Measurements from ENCODE around the gene PCDHGA1.
"Not testable (repeated sequence)": the region's sequence is repeated elsewhere in the genome, so short reads cannot be mapped to it uniquely, and the experiment has no call there.

Gene PCDHGA1

DNA sequence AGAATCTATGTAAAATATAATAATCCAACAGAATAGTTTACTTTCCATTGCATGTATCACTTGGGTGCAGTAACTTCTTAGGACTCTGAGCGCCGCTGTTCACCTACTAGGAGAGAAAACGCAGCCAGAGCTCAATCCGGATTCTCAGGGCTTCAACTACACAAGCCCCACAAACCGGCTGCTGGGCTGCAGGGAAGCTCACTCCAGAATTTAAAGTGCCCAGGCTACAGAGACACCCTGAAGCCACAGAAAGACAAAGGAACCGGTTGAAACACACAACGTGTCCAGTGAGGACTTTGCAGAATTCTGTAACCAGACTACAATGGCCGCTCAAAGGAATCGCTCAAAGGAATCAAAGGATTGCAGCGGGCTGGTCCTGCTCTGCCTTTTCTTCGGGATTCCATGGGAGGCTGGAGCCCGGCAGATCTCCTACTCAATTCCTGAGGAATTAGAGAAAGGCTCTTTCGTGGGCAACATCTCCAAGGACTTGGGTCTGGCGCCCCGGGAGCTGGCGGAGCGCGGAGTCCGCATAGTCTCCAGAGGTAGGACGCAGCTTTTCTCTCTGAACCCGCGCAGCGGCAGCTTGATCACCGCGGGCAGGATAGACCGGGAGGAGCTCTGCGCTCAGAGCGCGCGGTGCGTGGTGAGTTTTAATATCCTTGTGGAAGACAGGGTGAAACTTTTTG is 82.7 kb downstream of the PCDHGA1 start, which contains the start of gene PCDHGA10:
Gene PCDHGA10, plus strand, starts transcription at position 134 of the 686 bp plus-strand sequence. Its CDS starts 189 bp downstream, at position 323.
- peak; percentile 58 to 61 for DNase-seq

DNA sequence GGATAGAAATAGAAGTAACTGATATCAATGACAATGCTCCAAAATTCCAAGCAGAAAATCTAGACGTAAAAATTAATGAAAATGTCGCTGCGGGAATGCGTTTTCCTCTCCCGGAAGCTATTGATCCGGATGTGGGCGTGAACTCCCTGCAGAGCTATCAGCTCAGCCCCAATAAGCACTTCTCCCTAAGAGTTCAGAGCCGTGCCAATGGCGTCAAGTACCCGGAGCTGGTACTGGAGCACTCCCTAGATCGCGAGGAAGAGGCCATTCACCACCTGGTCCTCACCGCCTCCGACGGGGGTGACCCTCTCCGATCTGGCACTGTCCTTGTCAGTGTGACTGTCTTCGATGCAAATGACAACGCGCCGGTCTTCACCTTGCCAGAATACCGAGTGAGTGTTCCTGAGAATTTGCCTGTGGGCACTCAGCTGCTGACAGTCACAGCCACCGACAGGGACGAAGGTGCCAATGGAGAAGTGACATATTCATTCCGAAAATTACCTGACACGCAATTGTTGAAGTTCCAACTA is 83.3 kb downstream of the PCDHGA1 start:
- no peak for DNase-seq

DNA sequence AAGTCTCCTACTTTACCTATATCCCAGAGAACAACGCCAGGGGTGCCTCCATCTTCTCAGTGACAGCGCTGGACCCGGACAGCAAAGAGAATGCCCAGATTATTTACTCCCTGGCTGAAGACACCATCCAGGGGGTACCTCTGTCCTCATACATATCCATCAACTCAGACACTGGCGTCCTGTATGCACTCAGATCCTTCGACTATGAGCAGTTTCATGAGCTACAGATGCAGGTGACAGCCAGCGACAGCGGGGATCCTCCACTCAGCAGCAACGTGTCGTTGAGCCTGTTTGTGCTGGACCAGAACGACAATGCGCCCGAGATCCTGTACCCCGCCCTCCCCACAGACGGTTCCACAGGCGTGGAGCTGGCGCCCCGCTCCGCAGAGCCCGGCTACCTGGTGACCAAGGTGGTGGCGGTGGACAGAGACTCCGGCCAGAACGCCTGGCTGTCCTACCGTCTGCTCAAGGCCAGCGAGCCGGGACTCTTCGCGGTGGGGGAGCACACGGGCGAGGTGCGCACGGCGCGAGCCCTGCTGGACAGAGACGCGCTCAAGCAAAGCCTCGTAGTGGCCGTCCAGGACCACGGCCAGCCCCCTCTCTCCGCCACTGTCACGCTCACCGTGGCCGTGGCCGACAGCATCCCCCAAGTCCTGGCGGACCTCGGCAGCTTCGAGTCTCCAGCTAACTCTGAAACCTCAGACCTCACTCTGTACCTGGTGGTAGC is 84.4 kb downstream of the PCDHGA1 start:
- DNase-seq = not testable (repeated sequence)

DNA sequence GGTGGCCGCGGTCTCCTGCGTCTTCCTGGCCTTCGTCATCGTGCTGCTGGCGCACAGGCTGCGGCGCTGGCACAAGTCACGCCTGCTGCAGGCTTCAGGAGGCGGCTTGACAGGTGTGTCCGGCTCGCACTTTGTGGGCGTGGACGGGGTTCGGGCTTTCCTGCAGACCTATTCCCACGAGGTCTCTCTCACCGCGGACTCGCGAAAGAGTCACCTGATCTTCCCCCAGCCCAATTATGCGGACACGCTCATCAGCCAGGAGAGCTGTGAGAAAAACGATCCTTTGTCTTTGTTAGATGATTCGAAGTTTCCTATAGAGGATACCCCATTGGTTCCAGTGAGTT is 84.9 kb downstream of the PCDHGA1 start:
- DNase-seq = not testable (repeated sequence)

DNA sequence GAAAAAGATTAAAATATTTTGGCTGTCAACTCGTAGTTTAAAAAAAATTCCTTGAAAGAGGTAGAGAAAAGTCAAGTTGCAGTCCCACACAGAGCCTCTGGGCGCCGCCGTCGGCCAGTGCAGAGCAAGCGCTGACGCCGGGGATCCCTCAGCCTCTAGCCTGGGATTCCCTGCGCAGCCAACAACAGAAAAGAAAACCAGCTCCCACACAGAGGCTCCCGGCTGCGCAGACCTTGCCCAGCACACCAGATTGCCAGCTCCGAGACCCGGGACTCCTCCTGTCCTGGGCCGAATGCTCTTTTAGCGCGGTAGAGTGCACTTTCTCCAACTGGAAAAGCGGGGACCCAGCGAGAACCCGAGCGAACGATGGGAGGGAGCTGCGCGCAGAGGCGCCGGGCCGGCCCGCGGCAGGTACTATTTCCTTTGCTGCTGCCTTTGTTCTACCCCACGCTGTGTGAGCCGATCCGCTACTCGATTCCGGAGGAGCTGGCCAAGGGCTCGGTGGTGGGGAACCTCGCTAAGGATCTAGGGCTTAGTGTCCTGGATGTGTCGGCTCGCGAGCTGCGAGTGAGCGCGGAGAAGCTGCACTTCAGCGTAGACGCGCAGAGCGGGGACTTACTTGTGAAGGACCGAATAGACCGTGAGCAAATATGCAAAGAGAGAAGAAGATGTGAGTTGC is 87.3 kb downstream of the PCDHGA1 start, which contains the start of gene PCDHGB7:
Gene PCDHGB7, plus strand, starts transcription at position 184 of the 679 bp plus-strand sequence. Its CDS starts 183 bp downstream, at position 367.
- DNase-seq = peak; percentile 49 to 72

DNA sequence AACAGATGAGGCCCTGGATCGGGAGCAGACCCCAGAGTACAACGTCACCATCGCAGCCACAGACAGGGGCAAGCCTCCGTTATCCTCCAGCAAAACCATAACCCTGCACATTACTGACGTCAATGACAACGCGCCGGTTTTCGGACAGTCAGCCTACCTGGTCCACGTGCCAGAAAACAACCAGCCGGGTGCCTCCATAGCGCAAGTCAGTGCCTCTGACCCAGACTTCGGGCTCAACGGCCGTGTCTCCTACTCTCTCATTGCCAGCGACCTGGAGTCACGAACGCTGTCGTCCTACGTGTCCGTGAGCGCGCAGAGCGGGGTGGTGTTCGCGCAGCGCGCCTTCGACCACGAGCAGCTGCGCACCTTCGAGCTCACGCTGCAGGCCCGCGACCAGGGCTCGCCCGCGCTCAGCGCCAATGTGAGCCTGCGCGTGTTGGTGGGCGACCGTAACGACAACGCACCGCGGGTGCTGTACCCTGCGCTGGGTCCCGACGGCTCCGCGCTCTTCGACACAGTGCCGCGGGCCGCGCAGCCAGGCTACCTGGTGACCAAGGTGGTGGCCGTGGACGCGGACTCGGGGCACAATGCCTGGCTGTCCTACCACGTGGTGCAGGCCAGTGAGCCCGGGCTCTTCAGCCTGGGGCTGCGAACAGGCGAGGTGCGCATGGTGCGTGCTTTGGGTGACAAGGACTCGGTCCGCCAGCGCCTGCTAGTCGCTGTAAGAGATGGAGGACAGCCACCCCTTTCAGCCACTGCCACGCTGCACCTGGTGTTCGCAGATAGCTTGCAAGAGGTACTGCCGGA is 89.0 kb downstream of the PCDHGA1 start:
- DNase-seq = no peak

DNA sequence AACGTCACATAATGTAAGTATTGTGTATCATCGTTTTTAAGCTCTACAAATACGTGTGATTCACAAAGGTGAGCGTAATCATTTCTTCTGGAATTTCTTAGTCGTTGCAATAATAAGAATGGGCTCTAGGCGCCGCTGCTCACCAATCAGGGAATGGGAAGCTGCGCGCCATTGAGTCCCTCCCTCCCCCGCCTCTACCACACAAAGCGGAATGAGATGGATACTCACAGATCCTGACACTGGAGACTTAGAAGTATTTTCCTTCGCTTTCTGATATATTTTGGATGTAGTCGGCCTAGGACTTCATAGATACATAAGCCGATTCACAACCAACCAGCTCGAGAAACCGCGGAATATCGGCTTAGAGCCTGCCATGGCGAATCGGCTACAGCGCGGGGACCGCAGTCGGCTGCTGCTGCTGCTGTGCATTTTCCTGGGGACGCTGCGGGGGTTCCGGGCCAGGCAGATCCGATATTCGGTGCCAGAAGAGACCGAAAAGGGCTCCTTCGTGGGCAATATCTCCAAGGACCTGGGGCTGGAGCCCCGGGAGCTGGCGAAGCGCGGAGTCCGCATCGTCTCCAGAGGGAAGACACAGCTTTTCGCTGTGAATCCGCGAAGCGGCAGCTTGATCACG is 90.7 kb downstream of the PCDHGA1 start, which contains the start of gene PCDHGA11:
Gene PCDHGA11, plus strand, starts transcription at position 197 of the 634 bp plus-strand sequence. Its CDS starts 177 bp downstream, at position 374.
- peak; percentile 42 to 60 for DNase-seq

DNA sequence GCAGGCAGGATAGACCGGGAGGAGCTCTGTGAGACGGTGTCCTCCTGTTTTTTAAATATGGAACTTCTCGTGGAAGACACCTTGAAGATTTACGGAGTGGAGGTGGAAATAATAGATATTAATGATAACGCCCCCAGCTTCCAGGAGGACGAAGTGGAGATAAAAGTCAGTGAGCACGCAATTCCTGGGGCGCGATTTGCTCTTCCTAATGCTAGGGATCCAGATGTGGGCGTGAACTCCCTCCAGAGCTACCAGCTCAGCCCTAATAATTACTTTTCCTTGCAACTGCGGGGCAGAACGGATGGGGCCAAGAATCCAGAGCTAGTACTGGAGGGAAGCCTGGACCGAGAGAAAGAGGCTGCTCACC is 91.2 kb downstream of the PCDHGA1 start:
- DNase-seq = no peak

DNA sequence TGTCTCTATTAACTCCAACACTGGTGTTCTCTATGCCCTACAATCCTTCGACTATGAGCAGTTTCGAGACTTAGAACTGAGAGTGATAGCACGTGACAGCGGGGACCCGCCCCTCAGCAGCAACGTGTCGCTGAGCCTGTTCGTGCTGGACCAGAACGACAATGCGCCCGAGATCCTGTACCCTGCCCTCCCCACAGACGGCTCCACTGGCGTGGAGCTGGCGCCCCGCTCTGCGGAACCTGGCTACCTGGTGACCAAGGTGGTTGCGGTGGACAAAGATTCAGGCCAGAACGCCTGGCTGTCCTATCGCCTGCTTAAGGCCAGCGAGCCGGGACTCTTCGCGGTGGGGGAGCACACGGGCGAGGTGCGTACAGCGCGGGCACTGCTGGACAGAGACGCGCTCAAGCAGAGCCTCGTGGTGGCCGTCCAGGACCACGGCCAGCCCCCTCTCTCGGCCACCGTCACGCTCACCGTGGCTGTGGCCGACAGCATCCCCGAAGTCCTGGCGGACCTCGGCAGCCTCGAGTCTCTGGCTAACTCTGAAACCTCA is 92.5 kb downstream of the PCDHGA1 start:
- DNase-seq = no peak

DNA sequence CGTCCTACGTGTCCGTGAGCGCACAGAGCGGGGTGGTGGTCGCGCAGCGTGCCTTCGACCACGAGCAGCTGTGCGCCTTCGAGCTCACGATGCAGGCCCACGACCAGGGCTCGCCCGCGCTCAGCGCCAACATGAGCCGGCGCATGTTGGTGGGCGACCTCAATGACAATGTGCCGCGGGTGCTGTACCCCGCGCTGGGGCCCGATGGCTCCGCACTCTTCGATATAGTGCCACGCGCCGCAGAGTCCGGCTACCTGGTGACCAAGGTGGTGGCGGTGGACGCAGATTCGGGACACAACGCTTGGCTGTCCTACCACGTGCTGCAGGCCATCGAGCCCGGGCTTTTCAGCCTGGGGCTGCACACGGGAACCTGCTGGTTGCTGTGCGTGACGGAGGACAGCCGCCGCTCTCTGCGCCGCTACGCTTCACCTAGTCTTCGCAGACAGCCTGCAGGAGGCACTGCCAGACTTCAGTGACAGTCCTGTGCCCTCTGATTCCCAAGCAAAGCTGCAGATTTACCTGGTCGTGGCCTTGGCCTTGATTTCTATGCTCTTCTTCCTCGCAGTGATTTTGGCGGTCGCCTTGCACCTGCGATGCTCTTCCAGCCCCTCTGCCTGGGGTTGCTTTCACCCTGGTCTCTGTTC is 97.6 kb downstream of the PCDHGA1 start:
- no peak for DNase-seq

DNA sequence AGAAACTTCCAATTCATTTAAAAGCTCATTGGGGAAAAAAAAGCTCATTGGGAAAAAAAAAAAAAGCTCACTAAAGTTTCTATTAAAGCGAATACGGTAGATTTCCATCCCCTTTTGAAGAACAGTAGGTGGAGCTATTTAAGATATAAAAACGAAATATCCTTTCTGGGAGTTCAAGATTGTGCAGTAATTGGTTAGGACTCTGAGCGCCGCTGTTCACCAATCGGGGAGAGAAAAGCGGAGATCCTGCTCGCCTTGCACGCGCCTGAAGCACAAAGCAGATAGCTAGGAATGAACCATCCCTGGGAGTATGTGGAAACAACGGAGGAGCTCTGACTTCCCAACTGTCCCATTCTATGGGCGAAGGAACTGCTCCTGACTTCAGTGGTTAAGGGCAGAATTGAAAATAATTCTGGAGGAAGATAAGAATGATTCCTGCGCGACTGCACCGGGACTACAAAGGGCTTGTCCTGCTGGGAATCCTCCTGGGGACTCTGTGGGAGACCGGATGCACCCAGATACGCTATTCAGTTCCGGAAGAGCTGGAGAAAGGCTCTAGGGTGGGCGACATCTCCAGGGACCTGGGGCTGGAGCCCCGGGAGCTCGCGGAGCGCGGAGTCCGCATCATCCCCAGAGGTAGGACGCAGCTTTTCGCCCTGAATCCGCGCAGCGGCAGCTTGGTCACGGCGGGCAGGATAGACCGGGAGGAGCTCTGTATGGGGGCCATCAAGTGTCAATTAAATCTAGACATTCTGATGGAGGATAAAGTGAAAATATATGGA is 100.2 kb downstream of the PCDHGA1 start, which contains the start of gene PCDHGA12:
Gene PCDHGA12, plus strand, starts transcription at position 176 of the 782 bp plus-strand sequence. Its CDS starts 253 bp downstream, at position 429.
- DNase-seq = peak in 1 of 2 donors; percentile 43

DNA sequence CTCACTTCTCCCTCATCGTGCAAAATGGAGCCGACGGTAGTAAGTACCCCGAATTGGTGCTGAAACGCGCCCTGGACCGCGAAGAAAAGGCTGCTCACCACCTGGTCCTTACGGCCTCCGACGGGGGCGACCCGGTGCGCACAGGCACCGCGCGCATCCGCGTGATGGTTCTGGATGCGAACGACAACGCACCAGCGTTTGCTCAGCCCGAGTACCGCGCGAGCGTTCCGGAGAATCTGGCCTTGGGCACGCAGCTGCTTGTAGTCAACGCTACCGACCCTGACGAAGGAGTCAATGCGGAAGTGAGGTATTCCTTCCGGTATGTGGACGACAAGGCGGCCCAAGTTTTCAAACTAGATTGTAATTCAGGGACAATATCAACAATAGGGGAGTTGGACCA is 101.0 kb downstream of the PCDHGA1 start:
- DNase-seq = no peak

DNA sequence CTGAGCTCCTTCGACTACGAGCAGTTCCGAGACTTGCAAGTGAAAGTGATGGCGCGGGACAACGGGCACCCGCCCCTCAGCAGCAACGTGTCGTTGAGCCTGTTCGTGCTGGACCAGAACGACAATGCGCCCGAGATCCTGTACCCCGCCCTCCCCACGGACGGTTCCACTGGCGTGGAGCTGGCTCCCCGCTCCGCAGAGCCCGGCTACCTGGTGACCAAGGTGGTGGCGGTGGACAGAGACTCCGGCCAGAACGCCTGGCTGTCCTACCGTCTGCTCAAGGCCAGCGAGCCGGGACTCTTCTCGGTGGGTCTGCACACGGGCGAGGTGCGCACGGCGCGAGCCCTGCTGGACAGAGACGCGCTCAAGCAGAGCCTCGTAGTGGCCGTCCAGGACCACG is 102.0 kb downstream of the PCDHGA1 start:
- DNase-seq = not testable (repeated sequence)

DNA sequence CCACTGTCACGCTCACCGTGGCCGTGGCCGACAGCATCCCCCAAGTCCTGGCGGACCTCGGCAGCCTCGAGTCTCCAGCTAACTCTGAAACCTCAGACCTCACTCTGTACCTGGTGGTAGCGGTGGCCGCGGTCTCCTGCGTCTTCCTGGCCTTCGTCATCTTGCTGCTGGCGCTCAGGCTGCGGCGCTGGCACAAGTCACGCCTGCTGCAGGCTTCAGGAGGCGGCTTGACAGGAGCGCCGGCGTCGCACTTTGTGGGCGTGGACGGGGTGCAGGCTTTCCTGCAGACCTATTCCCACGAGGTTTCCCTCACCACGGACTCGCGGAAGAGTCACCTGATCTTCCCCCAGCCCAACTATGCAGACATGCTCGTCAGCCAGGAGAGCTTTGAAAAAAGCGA is 102.4 kb downstream of the PCDHGA1 start:
- DNase-seq = not testable (repeated sequence)

DNA sequence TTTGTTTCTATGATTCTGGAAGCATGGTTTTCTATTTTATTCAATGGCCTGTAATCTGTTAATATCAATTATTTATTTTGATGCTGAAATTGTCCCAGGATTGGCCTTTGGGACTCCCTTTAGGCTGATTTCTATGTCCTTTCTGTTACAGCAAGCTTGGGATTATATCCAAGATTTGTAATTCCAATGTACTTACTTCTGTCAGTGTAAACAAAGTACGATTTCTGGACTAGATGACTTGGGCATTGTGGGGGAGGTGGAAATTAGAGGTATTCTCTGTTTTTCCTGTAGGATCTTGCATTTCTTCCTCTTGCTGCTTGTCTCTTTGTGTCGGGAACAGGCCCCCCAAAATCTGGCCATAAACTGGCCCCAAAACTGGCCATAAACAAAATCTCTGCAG is 103.7 kb downstream of the PCDHGA1 start:
- DNase-seq = no peak

DNA sequence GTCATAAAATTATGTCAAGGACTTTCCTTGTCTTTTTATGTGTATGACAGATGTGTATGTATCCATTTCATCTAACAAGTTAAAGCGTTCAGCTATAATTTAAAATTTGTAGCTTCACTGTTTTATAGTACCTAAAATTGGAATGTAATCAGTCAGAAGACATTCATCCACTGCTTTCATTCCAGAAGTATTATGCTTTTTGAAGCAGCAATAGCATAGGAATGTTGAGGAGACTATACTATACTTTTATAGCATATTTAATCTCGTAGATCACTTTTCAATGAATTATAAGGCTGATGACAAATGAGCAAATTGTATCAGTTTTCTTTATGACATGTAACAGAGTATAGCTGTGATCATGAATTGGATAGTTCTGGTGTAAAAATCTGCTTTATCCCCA is 106.9 kb downstream of the PCDHGA1 start:
- no peak for DNase-seq

DNA sequence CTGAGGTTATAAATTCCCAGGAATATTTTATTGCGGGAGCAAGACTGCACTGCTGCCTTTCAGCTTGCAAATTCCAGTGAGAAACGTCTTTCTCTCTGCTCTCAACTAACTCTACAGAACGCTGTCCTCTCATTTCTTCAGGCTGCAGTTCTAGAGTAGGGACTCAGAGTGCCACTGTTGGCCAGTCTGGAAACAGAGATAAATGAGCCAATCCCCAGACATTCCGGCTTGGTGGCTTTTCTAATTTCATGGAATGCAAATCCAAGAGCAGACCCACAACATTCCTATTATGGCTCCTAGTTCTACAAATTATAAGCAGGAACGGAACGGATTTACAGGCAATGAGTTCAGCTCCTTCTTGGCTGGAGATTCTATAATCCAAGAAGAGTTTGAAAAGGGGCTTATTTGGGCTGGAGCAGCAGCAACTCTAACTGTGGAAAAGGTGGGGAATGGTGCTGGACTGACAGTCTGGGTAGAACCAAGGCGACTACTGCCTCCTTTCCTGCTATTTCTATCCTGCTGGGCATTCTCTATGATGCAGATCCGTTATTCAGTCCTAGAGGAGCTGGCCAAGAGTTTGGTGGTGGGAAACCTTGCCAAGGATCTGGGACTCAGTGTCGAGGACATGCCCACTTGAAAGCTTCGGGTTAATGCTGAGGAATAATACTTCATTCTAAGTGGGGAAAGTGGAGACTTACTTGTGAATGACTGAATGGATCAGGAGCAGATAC is 109.3 kb downstream of the PCDHGA1 start:
- DNase-seq = no peak

DNA sequence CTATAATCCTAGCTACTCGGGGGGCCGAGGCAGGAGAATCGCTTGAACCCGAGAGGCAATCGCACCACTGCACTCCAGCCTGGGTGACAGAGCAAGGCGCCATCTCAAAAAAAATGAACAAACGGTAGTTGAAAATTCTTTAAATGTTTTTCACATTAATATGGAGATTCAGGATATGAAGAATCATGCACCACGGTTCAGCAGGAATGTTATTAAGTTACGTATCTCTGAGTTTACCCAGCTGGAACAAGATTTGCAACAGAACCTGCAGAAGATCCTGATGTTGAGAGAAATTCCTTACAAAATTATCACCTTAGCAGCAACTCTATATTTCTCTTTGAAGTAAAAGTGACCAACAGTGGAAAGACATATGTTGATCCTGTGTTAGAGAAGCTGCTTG is 110.0 kb downstream of the PCDHGA1 start:
- DNase-seq = no peak

DNA sequence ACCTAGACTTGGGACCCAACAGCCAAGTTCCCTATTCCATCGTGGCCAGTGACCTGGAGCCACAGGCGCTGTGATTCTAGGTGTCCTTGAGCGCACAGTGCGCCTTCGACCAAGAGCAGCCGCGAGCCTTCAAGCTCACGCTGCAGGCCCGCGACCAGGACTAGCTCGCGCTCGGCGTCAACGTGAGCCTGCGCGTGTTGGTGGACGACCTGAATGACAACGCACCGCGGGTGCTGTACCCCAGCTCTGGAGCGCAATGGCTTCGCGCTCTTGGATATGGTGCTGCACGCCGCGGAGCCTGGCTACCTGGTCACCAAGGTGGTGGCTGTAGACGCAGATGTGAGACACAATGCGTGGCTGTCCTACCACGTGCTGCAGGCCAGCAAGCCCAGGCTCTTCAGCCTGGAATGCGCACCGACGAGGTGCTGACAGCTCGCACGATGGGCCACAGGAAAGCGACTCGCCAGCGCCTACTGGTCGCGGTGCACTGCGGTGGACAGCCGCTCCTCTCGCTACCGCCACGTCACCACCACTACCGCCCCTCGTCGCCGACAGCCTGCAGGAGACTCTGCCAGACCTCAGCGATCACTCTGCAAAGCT is 111.4 kb downstream of the PCDHGA1 start:
- no peak for DNase-seq
